ENCODE measurements around the gene WDR27. TPM values are rescaled to one million over a fixed set of nuclear protein-coding genes. Genes with fewer than 3 reads are reported as not detected.
"Not testable (repeated sequence)": the region's sequence is repeated elsewhere in the genome, so short reads cannot be mapped to it uniquely, and the experiment has no call there.

The WDR27 gene
- total RNA-seq, 1 donor from 2014 or later = 18.3 TPM

DNA sequence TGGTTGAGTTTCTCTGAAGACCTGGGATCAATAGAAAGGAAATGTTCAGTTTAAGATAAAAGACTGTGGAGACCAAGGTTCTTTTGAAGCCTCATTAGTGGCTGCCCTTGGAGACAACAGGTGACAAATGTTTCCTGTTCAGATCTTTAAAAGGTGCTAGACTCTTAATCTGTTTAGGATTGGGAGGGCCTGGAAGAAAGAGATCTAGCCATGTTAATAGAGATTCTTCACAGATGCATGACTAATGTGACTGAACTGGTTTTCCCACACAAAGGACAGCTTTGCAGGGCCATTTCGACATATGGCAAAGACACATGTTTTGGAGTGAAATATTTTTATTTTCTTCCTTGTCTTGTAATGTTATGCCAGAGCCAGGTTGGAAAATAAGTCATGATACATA, 82.2 kb downstream of the WDR27 start:
- DNase-seq (ENCODE audit: low spot score in 2 of 2) (no peak), FAIRE-seq (no peak)

DNA sequence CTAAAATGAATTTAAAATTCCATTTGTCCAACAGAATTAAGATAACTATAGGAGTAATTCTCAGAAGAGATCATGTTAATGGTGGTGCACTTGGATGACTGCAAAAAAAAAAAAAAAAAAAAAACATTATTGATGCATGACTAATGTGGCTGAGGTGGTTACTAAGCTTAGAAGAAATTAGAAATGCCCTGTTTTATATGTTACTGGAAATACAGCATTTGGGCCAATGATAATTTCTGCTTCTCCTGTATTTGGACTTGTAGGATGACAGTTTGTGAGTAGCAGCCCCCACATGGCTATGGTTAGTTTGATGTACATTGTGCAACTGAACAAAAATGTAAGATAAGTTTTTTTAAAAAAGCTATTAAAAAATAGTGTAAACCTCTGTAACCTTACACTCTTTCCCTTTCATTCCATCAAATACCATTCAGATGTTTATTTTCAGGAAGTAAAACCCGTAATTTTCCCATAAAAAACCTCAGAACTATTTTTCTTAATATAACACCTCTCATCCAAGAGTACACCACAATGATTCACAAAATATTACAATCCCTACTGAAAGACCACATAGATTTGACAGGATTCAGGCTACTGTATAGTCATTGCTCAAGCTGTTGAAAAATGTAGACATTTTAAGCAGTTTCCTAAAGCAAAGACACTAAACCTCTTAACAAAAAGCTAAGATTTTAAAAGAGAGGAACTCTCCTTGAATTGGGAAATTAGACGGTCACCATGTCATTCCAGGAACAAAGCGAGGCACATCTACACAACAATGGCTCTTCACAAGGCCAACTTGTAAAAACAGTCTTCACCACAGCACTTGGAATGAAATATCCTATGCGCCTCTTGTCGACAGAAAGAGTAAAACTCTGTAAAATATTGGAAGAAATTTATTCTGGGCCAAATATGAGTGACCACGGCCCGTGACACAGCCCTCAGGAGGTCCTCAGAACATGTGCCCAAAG, 83.0 kb downstream of the WDR27 start:
- DNase-seq (ENCODE audit: low spot score in 2 of 2) (no peak), FAIRE-seq (no peak)

DNA sequence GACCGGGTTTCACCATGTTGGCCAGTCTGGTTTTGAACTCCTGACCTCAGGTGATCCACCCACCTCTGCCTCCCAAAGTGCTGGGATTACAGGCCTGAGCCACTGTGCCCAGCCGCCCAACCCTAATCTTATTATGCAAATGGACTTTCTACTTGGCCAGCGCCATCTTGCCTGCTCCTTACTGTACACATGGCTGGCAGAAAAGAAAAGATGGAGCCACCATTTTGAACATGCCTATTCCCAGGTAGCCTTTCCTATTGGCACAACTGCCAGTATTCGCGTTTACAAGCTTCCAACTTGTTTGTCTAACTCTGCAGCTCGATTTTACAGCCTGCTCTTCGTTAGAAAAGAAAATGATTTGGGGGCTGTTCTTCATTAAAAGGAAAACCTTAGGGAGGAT, 84.3 kb downstream of the WDR27 start:
- no peak for DNase-seq (ENCODE audit: low spot score in 2 of 2)
- FAIRE-seq = no peak

DNA sequence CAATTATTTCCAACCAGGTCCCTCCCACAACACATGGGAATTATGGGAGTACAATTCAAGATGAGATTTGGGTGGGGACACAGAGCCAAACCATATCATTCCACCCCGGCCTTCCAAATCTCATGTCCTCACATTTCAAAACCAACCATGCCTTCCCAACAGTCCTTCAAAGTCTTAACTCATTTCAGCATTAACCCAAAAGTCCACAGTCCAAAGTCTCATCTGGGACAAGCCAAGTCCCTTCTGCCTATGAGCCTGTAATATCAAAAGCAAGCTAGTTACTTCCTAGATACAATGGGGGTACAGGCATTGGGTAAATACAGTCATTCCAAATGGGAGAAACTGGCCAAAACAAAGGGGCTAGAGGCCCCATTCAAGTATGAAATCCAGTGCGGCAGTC, 93.2 kb downstream of the WDR27 start:
- DNase-seq (ENCODE audit: low spot score in 2 of 2); FAIRE-seq: not testable (repeated sequence)

GRCh38 chr6:169604076-169604475, 97.8 kb downstream of the WDR27 start:
- no peak for DNase-seq (ENCODE audit: low spot score in 2 of 2)
- peak; percentile 48 for FAIRE-seq

- not testable (repeated sequence) for FAIRE-seq; DNase-seq (ENCODE audit: low spot score in 2 of 2)
These were observed 100.7 kb downstream of the WDR27 start for GRCh38 chr6:169601129-169601528.

- FAIRE-seq (no peak), DNase-seq (ENCODE audit: low spot score in 2 of 2) (no peak)
These were observed 109.3 kb downstream of the WDR27 start for GRCh38 chr6:169592558-169592957.

DNA sequence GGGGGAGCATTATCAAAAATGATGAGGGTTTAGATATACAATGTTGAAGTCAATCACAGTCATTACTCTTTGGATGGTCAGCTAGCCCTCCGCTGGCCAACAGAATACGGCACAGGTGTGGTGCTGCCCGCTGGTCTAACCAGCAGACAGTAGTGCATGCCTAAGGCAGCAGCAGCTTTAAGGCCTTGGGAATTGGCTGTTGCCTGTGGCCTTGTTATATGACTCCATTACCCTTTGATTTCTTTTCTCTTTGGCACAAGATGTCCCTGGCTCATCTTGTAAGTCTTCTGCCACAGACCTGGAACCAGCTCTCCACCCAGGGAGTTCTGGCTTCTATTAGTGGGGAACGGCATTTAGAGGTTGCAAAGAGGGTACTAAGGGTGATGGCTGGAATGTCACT, 110.2 kb downstream of the WDR27 start:
- no peak for FAIRE-seq
- no peak for DNase-seq (ENCODE audit: low spot score in 2 of 2)

GRCh38 chr6:169590376-169590939, 111.4 kb downstream of the WDR27 start:
- no peak for DNase-seq (ENCODE audit: low spot score in 2 of 2)
- no peak for FAIRE-seq

GRCh38 chr6:169589699-169590257, 112.1 kb downstream of the WDR27 start:
- DNase-seq (ENCODE audit: low spot score in 2 of 2) = no peak
- FAIRE-seq = no peak

DNA sequence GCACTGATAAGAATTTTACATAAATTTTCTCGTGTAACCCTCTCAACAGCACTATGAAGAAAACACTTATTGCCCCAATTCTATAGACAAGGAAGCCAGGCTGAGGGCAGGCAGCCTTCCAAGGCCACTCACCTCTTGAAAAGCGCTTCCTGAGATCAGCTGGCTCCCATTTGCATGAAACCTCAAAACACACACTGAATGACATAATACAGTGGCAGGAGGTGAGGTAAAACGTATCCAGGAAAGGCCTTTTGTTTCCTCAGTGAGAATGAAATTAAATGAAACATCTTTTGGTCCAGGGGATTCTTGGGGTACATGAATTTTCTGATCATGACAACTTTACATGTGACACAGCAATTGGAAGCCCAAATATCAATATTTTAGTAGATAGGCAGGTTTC, 112.5 kb downstream of the WDR27 start:
- DNase-seq (ENCODE audit: low spot score in 2 of 2) (no peak), FAIRE-seq (no peak)

DNA sequence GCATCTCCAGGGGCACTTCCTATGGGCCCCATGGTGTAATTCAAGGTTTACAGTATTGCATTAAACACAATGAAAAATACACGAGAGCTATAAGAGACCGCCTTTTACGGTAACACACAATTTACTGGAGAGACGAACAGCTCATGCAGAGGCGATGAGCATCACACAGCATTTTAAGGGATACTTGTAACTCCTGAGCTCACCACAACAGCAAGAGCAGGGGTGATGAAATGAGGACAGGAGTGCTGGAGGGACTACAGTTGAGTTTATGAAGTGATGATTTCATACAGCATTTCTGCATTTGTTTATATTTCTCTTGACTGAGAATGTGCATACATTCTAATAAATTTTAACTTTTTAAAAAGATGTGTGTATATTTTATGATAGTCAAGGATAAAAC, 113.9 kb downstream of the WDR27 start:
- DNase-seq (ENCODE audit: low spot score in 2 of 2) (no peak), FAIRE-seq (no peak)

GRCh38 chr6:169583886-169584541, 117.8 kb downstream of the WDR27 start:
- no peak for DNase-seq (ENCODE audit: low spot score in 2 of 2)
- FAIRE-seq = no peak

DNA sequence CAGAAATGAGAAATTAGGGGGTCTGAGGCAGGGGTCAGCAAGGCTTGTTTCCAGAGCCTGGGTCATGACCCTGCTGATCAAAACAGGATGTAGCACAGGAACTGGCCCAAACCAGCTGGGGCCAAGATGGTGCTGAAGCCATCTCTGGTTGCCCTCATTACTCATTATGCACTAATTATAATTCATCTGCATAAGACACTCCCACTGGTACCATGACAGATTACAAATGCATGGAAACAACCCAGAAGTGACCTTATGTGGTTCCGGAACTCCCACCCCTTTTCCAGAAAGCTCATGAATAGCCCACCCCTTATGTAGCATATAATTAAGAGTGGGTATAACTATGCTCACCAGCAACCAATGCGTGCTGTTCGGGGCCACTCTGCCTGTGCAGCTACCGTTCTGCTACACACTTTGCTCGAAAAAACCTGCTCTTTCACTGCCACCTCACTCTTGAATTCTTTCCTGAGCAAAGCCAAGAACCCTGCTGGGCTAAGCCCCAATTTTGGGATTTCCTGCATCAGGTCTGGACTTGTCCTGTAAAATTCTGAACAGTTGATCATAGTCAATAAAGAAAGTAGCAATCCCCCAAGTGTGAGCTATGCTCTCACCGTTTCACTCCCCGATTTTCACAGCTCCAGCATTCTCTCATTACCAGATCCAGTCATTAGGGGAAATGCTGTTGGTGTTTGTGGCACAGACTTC, 122.3 kb downstream of the WDR27 start:
- DNase-seq (ENCODE audit: low spot score in 2 of 2) = no peak
- FAIRE-seq = no peak

DNA sequence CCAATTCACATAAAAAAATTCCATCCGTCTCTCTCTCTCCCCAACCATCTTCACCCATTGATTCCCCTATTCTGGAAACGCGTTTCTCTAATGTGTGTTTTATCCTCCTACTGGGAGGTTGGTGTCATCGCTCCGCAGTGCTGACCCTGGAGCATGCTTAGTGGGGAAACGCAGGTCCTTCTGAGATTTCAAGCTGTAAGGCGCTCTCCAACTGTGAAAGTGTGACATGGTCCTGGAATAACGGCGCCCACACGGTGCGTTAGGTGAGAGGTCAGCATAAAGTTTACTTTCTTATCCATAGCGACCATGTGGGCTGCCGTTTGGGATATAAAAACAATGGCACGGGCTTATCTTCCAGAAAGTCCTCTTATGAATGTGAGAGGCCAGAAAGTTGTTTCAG, 123.9 kb downstream of the WDR27 start:
- FAIRE-seq = no peak
- DNase-seq (ENCODE audit: low spot score in 2 of 2) = no peak

- FAIRE-seq (no peak), DNase-seq (ENCODE audit: low spot score in 2 of 2) (no peak)
These were observed 124.6 kb downstream of the WDR27 start for GRCh38 chr6:169577236-169577635.

DNA sequence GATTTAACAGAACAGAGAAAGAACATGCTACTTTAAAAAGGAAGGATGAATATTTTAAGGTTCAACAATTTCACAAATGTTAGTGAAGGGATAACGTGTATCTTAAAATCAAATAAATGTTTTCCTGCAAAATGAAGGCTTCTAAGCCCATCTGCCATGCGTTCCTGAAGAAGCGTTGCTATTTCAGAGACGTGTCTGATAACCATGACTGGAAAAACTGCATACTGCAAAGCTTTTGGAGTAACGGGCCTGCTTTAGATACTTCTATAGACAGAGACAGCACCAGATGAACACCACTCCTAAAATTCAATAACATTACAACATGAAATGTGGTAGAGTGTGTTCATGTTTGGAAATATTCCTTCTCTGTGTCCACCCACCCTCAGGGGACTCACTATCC, 126.0 kb downstream of the WDR27 start:
- no peak for DNase-seq (ENCODE audit: low spot score in 2 of 2)
- no peak for FAIRE-seq

GRCh38 chr6:169575365-169575764, 126.5 kb downstream of the WDR27 start:
- DNase-seq (ENCODE audit: low spot score in 2 of 2) = no peak
- no peak for FAIRE-seq

DNA sequence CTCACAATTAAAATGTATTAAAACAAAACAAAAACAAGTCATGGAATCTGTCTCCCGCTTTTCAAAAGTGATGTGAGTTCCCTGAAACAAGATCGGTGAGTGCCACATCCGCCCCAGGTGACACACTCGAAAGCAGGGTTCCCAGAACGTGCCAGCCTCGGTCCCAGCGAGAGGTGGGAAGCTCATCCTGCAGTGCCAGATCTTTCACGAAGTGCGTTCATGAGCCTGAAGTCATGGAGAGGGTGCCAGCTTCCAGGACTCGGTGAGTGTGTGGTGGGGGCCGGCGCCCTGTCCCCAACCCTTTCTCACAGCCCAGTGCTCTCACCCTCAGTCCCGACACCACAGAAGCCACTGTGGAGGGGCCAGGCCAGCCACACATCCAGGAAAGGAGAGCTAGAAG, 127.4 kb downstream of the WDR27 start:
- no peak for FAIRE-seq
- no peak for DNase-seq (ENCODE audit: low spot score in 2 of 2)

GRCh38 chr6:169573883-169574282, 127.9 kb downstream of the WDR27 start:
- no peak for FAIRE-seq
- no peak for DNase-seq (ENCODE audit: low spot score in 2 of 2)

All from frontal cortex (tissue), 4 donors.